Endothelial cell of umbilical vein (primary cell): ENCODE measurements around the gene TEX35. TPM values are rescaled to one million over a fixed set of nuclear protein-coding genes. Genes with fewer than 3 reads are reported as not detected.

ENCODE experiments used
- BruUV-seq: library from RNA; stranded (reverse); fragments of 400-500 nt; replicated peaks from 2 replicates; lab custom pipeline; 2021; lab: Mats Ljungman, UMichigan
- CTCF ChIA-PET: fragments of 300-600, 350-600 bp; sonication (Branson Sonifier 250); formaldehyde crosslinking; loops from one replicate; lab custom pipeline; 2021; ENCODE audit warnings: antibody characterized with exemption, inconsistent platforms; lab: Charles Lee
- POLR2A ChIA-PET: fragments of 300-600, 350-600 bp; sonication (Branson Sonifier 250); formaldehyde crosslinking; loops from one replicate; lab custom pipeline; 2021; ENCODE audit warnings: antibody characterized with exemption, inconsistent platforms; lab: Charles Lee
- DNase-seq: peaks from one replicate; pipeline ENCODE4 v3.0.0-alpha.2; 2011; ENCODE audit warnings: low read depth, low spot score
- FAIRE-seq: peaks from 2 replicates; lab custom pipeline; 2011; peaks lifted over from hg19 to GRCh38; lab: Jason Lieb, UNC
- H2AFZ ChIP-seq: 2 replicates; pipeline ENCODE4 v1.6.0; 2012; ENCODE audit warnings: low read depth, low read length, control low read depth, inconsistent platforms
- H3K27ac ChIP-seq: 2 replicates; pipeline ENCODE4 v1.5.1; 2011; ENCODE audit warnings: low read depth, mild to moderate bottlenecking, control low read depth, low read length, moderate library complexity; ENCODE audit not compliant: insufficient read depth
- H3K27me3 ChIP-seq, 2 experiments: 2 replicates each; pipeline versions ENCODE4 v1.6.0 to v1.6.1; 2011; ENCODE audit warnings: low read length in 2 of 2, mixed read lengths in 1 of 2; ENCODE audit not compliant: control insufficient read depth in 2 of 2, insufficient read depth in 2 of 2
- H3K36me3 ChIP-seq, 2 experiments: 2 replicates in 1 of 2; 3 replicates in 1 of 2; pipeline ENCODE4 v1.5.1; 2011; ENCODE audit warnings: low read length in 2 of 2, mild to moderate bottlenecking in 1 of 2, moderate library complexity in 1 of 2; ENCODE audit not compliant: control insufficient read depth in 2 of 2, insufficient read depth in 2 of 2; ENCODE audit errors: extremely low read depth in 1 of 2
- H3K4me1 ChIP-seq: 3 replicates; pipeline ENCODE4 v1.5.1; 2011; ENCODE audit warnings: mild to moderate bottlenecking, low read length; ENCODE audit not compliant: control insufficient read depth, insufficient read depth; ENCODE audit errors: extremely low read depth
- H3K4me2 ChIP-seq: 2 replicates; pipeline ENCODE4 v1.6.1; 2011; ENCODE audit warnings: low read length, control low read depth, mixed read lengths; ENCODE audit not compliant: insufficient read depth
- H3K4me3 ChIP-seq, 3 experiments: fragments of 200-600 bp in 1 of 3; sonication (generic), shearing (Covaris generic) in 1 of 3; replicated peaks in 1 of 3; 2 replicates each; pipeline ENCODE4 v1.5.1; 2011 to 2016; ENCODE audit warnings: control low read depth in 3 of 3, low read length in 3 of 3, mild to moderate bottlenecking in 2 of 3, inconsistent platforms in 1 of 3, low read depth in 1 of 3, moderate library complexity in 1 of 3; ENCODE audit not compliant: insufficient read depth in 1 of 3
- H3K79me2 ChIP-seq: 2 replicates; pipeline ENCODE4 v1.6.0; 2012; ENCODE audit warnings: low read length, inconsistent platforms; ENCODE audit not compliant: control insufficient read depth, insufficient read depth
- H3K9ac ChIP-seq: replicated peaks from 2 replicates; pipeline ENCODE3; 2011; ENCODE audit warnings: low read length, control low read depth; ENCODE audit not compliant: insufficient read depth; ENCODE audit errors: extremely low read depth
- H3K9me1 ChIP-seq: replicated peaks from 3 replicates; pipeline ENCODE4 v1.6.0; 2011; ENCODE audit warnings: mild to moderate bottlenecking, low read length; ENCODE audit not compliant: control insufficient read depth, insufficient read depth; ENCODE audit errors: extremely low read depth
- H3K9me3 ChIP-seq: replicated peaks from 2 replicates; pipeline ENCODE4 v1.5.1; 2012; ENCODE audit warnings: low read length, inconsistent platforms; ENCODE audit not compliant: control insufficient read depth, insufficient read depth
- H4K20me1 ChIP-seq: replicated peaks from 2 replicates; pipeline ENCODE3; 2011; ENCODE audit warnings: mild to moderate bottlenecking, low read length; ENCODE audit not compliant: control insufficient read depth, insufficient read depth; ENCODE audit errors: extremely low read depth
- EZH2 ChIP-seq: IDR thresholded peaks from 2 replicates; pipeline ENCODE4 v1.6.1; 2012; ENCODE audit warnings: borderline replicate concordance, low read depth, mild to moderate bottlenecking, moderate library complexity, low read length, inconsistent platforms; ENCODE audit not compliant: severe bottlenecking
- FOS ChIP-seq: IDR thresholded peaks from 2 replicates; pipeline ENCODE4 v1.6.1; 2011; ENCODE audit warnings: mild to moderate bottlenecking, low read length, moderate library complexity, borderline replicate concordance; ENCODE audit not compliant: insufficient read depth
- GATA2 ChIP-seq: IDR thresholded peaks from 2 replicates; pipeline ENCODE4 v1.7.0; 2011; ENCODE audit warnings: low read depth, mild to moderate bottlenecking, moderate library complexity, mixed read lengths, low read length; ENCODE audit not compliant: insufficient read length, insufficient read depth
- JUN ChIP-seq: IDR thresholded peaks from 2 replicates; pipeline ENCODE4 v1.6.1; 2011; ENCODE audit warnings: borderline replicate concordance, low read depth; ENCODE audit not compliant: insufficient read length, insufficient read depth
- MYC ChIP-seq: IDR thresholded peaks from one replicate; pipeline ENCODE4 v1.6.1; 2011; ENCODE audit warnings: mild to moderate bottlenecking, low read depth, low read length
- POLR2A ChIP-seq: IDR thresholded peaks from 2 replicates; pipeline ENCODE4 v1.6.1; 2012; ENCODE audit warnings: low read depth, mild to moderate bottlenecking, control low read depth, low read length
- POLR2AphosphoS5 ChIP-seq: IDR thresholded peaks from 2 replicates; pipeline ENCODE4 v1.6.1; 2012; ENCODE audit warnings: low read depth, mild to moderate bottlenecking, control low read depth, low read length, moderate library complexity; ENCODE audit not compliant: insufficient read depth
- dilution Hi-C: fragments of 300-500 bp; cut with MboI; formaldehyde crosslinking; loops from one replicate; pipeline ENCODE4 v1.15.0; 2019; ENCODE audit warnings: low sequenced_read_pairs; ENCODE audit not compliant: extremely low pct_ligation_motif_present
- intact Hi-C: fragments of 100-400 bp; cut with micrococcal nuclease; formaldehyde crosslinking; loops from one replicate; pipeline ENCODE4 v1.10.0; 2022
- polyA plus RNA-seq, 4 experiments: library from polyadenylated mRNA; depleted of rRNA in 3 of 4; stranded (reverse) in 3 of 4; unstranded in 1 of 4; fragments of >200 nt; gene quantifications; 2 replicates each; pipeline versions ENCODE4 v1.2.1 to v1.2.3, GENCODE V29; 2011 to 2012; ENCODE audit warnings: missing spikeins in 1 of 4
- total RNA-seq: library from RNA; stranded (reverse); gene quantifications from 2 replicates; pipeline ENCODE4 v1.2.3, GENCODE V29; 2021
- TF ChIP-seq, protein P1 (sequence below): IDR thresholded peaks from 2 replicates; pipeline ENCODE4 v1.6.1; 2011; ENCODE audit not compliant: insufficient read depth, insufficient read length
- TF ChIP-seq, protein P2 (sequence below), 2 donors: IDR thresholded peaks; 1 replicate in 1 of 2; 2 replicates in 1 of 2; pipeline ENCODE4 v1.5.1; 2011; ENCODE audit warnings: low read length in 2 of 2, mild to moderate bottlenecking in 2 of 2, moderate library complexity in 2 of 2, control low read depth in 1 of 2, inconsistent platforms in 1 of 2, low read depth in 1 of 2; ENCODE audit not compliant: insufficient read depth in 1 of 2; ENCODE audit errors: extremely low read depth in 1 of 2

Gene TEX35
- total and polyA plus RNA-seq, 2 donors (not counting 3 experiments of a cell fraction or from before 2014, with no cell fraction given): not detected

DNA sequence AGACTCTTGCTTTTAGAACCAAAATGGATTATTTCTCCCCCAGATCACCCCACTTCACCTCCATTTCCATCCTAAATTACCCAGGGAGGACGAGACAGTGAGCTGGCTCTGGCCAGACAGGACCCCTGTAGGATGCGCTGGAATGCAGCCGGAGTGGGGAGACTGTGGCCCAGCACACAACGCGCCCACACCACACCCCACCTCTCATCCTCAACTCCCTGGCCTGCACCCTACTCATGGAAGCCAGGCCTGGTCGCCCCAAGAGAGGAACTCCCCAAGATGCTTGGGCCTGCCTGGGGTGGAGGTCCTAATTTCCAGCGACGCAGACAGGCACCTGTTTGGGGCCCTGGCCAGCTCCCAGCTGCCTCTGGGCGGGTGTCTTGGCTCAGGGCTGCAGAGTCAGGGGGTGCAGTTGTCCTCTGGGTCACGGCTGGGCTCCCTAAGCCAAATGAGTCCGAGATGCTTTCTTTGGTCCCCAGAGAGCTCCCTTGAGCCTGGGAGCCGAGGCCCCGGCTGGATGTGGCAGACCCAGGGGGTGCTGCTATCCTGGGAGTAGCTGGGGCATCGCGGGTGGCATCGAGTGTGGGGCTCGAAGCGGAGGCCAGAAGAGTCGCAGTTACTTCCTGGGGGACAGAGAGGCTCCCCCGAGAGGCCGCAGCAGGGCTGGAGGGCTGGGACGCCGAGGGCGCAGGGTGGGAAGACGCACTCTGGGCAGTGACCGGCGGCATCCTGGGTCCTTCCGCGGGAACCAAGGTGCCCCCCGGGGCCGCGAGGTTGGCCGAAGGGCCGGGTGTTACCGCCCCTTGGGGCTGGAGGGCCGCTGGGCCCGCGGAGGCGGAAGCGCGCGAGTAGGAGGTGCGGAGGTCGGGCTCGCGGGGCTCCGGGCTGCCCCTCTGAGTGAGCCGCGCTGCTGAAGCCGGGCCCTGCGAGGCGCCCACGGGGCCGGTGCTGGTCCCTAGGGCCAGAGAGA, 26.5 kb upstream of the TEX35 start:
- no peak overlapping the region for H3K4me3 ChIP-seq
- no peaks in the 10 kb centered on the region for H4K20me1 ChIP-seq
- H3K9me1 ChIP-seq: no peaks in the 10 kb centered on the region
- intact Hi-C loops (no loop called here), dilution Hi-C loops (no loop called here)
- FAIRE-seq: no peak
- H3K4me1 ChIP-seq: peaks cover 20% of the 10 kb centered on the region
- no peaks in the 10 kb centered on the region for H3K36me3 ChIP-seq
- peak overlapping the region; percentile 87 for H2AFZ ChIP-seq
- H3K79me2 ChIP-seq: no peaks in the 10 kb centered on the region
- no peak overlapping the region for H3K9ac ChIP-seq
- TF ChIP-seq, protein P1, sequence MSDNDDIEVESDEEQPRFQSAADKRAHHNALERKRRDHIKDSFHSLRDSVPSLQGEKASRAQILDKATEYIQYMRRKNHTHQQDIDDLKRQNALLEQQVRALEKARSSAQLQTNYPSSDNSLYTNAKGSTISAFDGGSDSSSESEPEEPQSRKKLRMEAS: no peak
- no peaks in the 10 kb centered on the region for H3K9me3 ChIP-seq
- CTCF ChIA-PET: interaction anchor here (1.0 to 1.7 kb wide), 4 partner anchors 9 to 176 kb away, joined by 3 to 6 read pairs (median 6); no protein-coding TSS in a partner anchor
- no peaks in the 10 kb centered on the region for H3K27me3 ChIP-seq
- no TSS peak for BruUV-seq
- H3K27ac ChIP-seq: no peak overlapping the region
- no peak overlapping the region for H3K4me2 ChIP-seq
- POLR2A ChIA-PET: no interaction called here
- DNase-seq: no peak

DNA sequence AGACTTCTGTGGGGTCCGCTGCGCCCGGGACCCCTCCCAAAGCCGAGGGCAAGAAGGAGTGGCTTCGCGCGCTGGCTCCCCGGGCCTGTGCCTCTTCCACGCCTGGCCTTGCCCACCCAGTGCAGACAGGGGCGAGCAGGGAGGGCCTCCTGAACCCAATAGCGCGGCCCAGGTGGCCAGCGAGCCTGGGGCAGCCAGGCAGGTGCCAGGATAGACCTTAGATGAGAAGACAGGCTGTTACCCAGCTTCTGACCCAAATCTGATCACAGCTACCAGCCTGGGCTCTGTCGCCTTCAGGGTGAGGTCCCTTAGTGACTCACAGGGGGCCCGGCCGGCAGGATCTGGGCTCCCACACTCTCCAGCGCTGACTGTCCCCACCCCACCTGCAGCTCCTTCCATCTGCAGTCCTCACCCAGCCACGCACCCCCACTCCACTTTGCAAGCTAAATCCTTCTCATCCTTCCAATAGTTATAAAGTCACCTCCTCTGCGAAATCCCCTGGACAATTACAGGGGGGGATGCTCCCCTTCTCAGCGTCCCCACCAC, 25.8 kb upstream of the TEX35 start:
- ChIA-PET POLR2A (no interaction called here), CTCF (interaction anchor here (1.0 to 1.7 kb wide), 4 partner anchors 8 to 177 kb away, joined by 3 to 6 read pairs (median 4); no protein-coding TSS in a partner anchor)
- H3K4me2 ChIP-seq: no peak overlapping the region
- H3K27ac ChIP-seq: no peak overlapping the region
- H3K79me2 ChIP-seq: no peaks in the 10 kb centered on the region
- peaks cover 20% of the 10 kb centered on the region for H3K4me1 ChIP-seq
- no peaks in the 10 kb centered on the region for H3K27me3 ChIP-seq
- BruUV-seq: no TSS peak
- no peaks in the 10 kb centered on the region for H3K36me3 ChIP-seq
- intact Hi-C loops: no loop called here
- DNase-seq (no peak), FAIRE-seq (no peak)
- TF ChIP-seq, protein P1: no peak
- no peak for TF ChIP-seq JUN
- no peak for TF ChIP-seq POLR2A
- no peak for TF ChIP-seq GATA2
- TF ChIP-seq FOS: no peak
- TF ChIP-seq, protein P2, sequence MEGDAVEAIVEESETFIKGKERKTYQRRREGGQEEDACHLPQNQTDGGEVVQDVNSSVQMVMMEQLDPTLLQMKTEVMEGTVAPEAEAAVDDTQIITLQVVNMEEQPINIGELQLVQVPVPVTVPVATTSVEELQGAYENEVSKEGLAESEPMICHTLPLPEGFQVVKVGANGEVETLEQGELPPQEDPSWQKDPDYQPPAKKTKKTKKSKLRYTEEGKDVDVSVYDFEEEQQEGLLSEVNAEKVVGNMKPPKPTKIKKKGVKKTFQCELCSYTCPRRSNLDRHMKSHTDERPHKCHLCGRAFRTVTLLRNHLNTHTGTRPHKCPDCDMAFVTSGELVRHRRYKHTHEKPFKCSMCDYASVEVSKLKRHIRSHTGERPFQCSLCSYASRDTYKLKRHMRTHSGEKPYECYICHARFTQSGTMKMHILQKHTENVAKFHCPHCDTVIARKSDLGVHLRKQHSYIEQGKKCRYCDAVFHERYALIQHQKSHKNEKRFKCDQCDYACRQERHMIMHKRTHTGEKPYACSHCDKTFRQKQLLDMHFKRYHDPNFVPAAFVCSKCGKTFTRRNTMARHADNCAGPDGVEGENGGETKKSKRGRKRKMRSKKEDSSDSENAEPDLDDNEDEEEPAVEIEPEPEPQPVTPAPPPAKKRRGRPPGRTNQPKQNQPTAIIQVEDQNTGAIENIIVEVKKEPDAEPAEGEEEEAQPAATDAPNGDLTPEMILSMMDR (IDR thresholded peaks at IDR 0.05; ENCODE audit: extremely low read depth in 1 of 2, insufficient read depth in 1 of 2, low read depth in 1 of 2, low read length in 2 of 2): no peak
- TF ChIP-seq POLR2AphosphoS5: no peak
- TF ChIP-seq EZH2: no peak
- no peak for TF ChIP-seq MYC
- no peak overlapping the region for H3K9ac ChIP-seq
- H3K9me3 ChIP-seq: no peaks in the 10 kb centered on the region
- H3K9me1 ChIP-seq: no peaks in the 10 kb centered on the region
- dilution Hi-C loops: no loop called here
- no peak overlapping the region for H3K4me3 ChIP-seq
- peak overlapping the region; percentile 87 for H2AFZ ChIP-seq
- no peaks in the 10 kb centered on the region for H4K20me1 ChIP-seq
